ENCODE measurements around the gene SRGAP3. TPM values are rescaled to one million over a fixed set of nuclear protein-coding genes. Genes with fewer than 3 reads are reported as not detected.

SRGAP3 gene
- total RNA-seq, 2 donors from 2014 or later: 1.7 to 3.4 TPM

DNA sequence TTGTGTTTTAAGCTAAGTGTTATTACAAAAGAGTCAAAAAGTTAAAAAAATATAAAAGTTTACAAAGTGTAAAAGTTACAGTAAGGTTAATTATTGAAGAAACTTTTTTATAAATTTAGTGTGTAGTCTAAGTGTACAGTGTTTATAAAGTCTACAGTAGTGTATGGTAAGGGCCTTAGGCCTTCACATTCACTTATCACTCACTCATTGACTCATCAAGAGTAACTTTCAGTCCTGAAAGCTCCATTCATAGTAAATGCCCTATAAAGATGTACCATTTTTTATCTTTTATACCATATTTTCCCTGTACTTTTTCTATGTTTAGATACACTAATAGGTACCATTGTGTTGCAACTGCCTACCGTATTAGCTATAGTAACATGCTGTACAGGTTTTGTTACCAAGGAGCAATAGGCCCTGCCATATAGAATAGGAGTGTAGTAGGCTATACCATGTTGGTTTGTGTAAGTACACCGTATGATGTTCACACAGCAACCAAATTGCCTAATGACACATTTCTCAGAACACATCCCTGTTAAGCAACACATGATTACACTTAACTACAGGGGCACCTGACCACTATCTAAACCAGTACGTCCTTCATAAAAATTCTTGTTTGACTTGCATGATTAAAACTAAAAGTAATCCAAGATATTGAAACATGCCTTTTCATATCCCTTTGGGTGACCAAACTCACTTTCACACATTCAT, 303.4 kb downstream of the SRGAP3 start:
- intact Hi-C loops (cut with DNase I): no loop called here
- DNase-seq (ENCODE audit: low spot score): no peak

DNA sequence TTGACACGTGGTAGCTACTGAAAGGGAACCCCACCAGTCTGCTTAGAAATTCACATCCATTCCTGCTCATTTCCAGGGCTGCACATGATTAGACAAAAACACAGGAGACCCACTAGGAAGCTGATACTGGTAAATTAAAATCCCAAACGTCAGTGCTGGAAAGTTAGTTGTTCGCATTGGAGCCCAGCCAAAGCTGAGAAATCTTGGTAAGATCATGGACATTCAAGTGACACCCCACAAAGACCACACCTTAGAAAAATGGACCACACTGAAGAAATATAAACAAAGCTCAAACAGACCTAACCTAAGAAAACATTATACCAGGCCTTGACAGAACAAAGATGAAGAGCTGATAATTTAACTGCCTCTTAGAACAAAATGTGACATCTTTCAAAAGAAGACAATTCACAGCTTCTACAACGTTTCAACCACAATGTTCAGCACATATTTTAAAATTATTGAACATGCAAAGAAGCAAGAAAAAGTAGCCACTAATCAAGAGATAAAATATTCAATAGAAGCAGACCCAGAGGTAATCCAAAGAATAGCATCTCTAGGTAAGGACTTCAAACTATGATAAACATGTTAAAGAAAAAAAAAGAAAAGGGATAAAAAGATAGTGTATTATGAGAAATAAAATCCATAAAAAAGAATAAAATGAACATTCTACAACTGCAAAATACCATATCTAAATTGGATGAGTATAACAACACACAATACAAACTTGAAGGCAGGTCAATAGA, 306.5 kb downstream of the SRGAP3 start:
- intact Hi-C loops (cut with DNase I): no loop called here
- no peak for DNase-seq (ENCODE audit: low spot score)

GRCh38 chr3:8942115-8942514, 307.3 kb downstream of the SRGAP3 start:
- DNase-seq (ENCODE audit: low spot score): no peak
- intact Hi-C loops (cut with DNase I): no loop called here

- intact Hi-C loops (cut with DNase I): no loop called here
- DNase-seq (ENCODE audit: low spot score): no peak
Observed at GRCh38 chr3:8938021-8938420, 311.4 kb downstream of the SRGAP3 start.

- DNase-seq (ENCODE audit: low spot score): no peak
- intact Hi-C loops (cut with DNase I): no loop called here
Observed at GRCh38 chr3:8937064-8938020, 312.1 kb downstream of the SRGAP3 start.

DNA sequence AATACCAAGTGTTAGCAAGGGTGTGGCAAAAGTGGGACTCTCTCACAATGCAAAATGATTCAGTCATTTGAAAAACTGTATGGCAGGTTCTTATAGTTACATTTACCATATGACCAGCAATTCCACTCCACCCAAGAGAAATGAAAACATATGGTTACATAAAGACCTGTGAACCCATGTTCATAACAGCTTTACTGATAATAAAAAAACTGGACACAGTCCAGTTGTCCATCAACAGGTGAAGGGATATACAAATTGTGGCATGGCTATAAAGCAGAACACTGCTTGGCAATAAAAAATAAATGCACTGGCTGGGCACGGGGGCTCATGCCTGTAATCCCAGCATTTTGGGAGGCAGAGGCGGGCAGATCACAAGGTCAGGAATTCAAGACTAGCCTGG, 316.9 kb downstream of the SRGAP3 start:
- intact Hi-C loops (cut with DNase I): no loop called here
- DNase-seq (ENCODE audit: low spot score): no peak

- intact Hi-C loops (cut with DNase I): no loop called here
- DNase-seq (ENCODE audit: low spot score): no peak
Observed at GRCh38 chr3:8931342-8931741, 318.1 kb downstream of the SRGAP3 start.

Other genes starting within 250 kb of the SRGAP3 start
- 10 to 100 TPM; 28.3 to 39.9 TPM for gene THUMPD3, start 113.4 kb upstream of the SRGAP3 start, total RNA-seq
- gene SETD5, start 148.0 kb upstream of the SRGAP3 start, total RNA-seq: 100 to 1,000 TPM in 1 of 2 donors, 10 to 100 TPM in 1; 95.7 to 101 TPM